GM18502 (cell line): ENCODE measurements around the gene SHANK2.

Experiments
- ATAC-seq: cut with Tn5 transposase; IDR thresholded peaks from one replicate; pipeline ENCODE4 v1.9.1; 2021; ENCODE audit warnings: mild to moderate bottlenecking; ENCODE audit not compliant: unreplicated experiment, poor library complexity

Gene SHANK2

GRCh38 chr11:71252269-71252769 lies at the start of gene SHANK2:
SHANK2 (minus strand) TSS chr11:71252577; CDS start chr11:71147326, 105,251 bp downstream.
- no peak for ATAC-seq

- ATAC-seq = no peak
Measured at GRCh38 chr11:71301858-71302533, 49.6 kb upstream of the SHANK2 start.

- ATAC-seq = no peak
Measured at GRCh38 chr11:71301046-71301857, 48.9 kb upstream of the SHANK2 start.

GRCh38 chr11:71300187-71300586 lies 47.8 kb upstream of the SHANK2 start:
- no peak for ATAC-seq

- ATAC-seq = no peak
Measured at GRCh38 chr11:71298761-71299181, 46.4 kb upstream of the SHANK2 start.

GRCh38 chr11:71298016-71298550 lies 45.7 kb upstream of the SHANK2 start:
- no peak for ATAC-seq

- ATAC-seq = no peak
Measured at GRCh38 chr11:71294846-71295600, 42.6 kb upstream of the SHANK2 start.

GRCh38 chr11:71293961-71294782 lies 41.8 kb upstream of the SHANK2 start:
- ATAC-seq = no peak

GRCh38 chr11:71286701-71287643 lies 34.6 kb upstream of the SHANK2 start:
- no peak for ATAC-seq

- no peak for ATAC-seq
Measured at GRCh38 chr11:71285111-71285510, 32.7 kb upstream of the SHANK2 start.

GRCh38 chr11:71284525-71285092 lies 32.2 kb upstream of the SHANK2 start:
- no peak for ATAC-seq

- no peak for ATAC-seq
Measured at GRCh38 chr11:71283971-71284441, 31.6 kb upstream of the SHANK2 start.

- ATAC-seq = no peak
Measured at GRCh38 chr11:71282581-71283351, 30.4 kb upstream of the SHANK2 start.

GRCh38 chr11:71281831-71282230 lies 29.5 kb upstream of the SHANK2 start:
- ATAC-seq = no peak

- no peak for ATAC-seq
Measured at GRCh38 chr11:71281204-71281603, 28.8 kb upstream of the SHANK2 start.

GRCh38 chr11:71279916-71280645 lies 27.7 kb upstream of the SHANK2 start:
- ATAC-seq = no peak

GRCh38 chr11:71272161-71272560 lies 19.8 kb upstream of the SHANK2 start:
- no peak for ATAC-seq
